BE2C (cell line): ENCODE data around the gene DISC1.

Experiments
- DNase-seq: peaks from one replicate; pipeline ENCODE4 v3.0.0-alpha.2; 2020
- H3K27me3 ChIP-seq: fragments of 250-450 bp; sonication (Bioruptor Pico); 2 replicates; pipeline ENCODE4 v1.5.1; 2020; ENCODE audit warnings: mild to moderate bottlenecking
- H3K36me3 ChIP-seq: fragments of 250-450 bp; sonication (Bioruptor Pico); 2 replicates; pipeline ENCODE4 v1.5.1; 2020; ENCODE audit warnings: mild to moderate bottlenecking
- H3K4me1 ChIP-seq: fragments of 250-450 bp; sonication (Bioruptor Pico); 2 replicates; pipeline ENCODE4 v1.5.1; 2020
- H3K4me3 ChIP-seq: 2 replicates; pipeline ENCODE4 v1.5.1; 2011; ENCODE audit warnings: low read depth, low read length
- H3K9me3 ChIP-seq: fragments of 250-450 bp; sonication (Bioruptor Pico); 2 replicates; pipeline ENCODE4 v1.5.1; 2020
- CTCF ChIP-seq: IDR thresholded peaks from 2 replicates; pipeline ENCODE4 v1.5.1; 2012; ENCODE audit warnings: mild to moderate bottlenecking, low read depth, low read length

The DISC1 gene

GRCh38 chr1:232036181-232036933 is 409.8 kb downstream of the DISC1 start:
- no peak for DNase-seq
- no peaks in the 10 kb centered on the region for H3K27me3 ChIP-seq
- peaks cover 9% of the 10 kb centered on the region for H3K4me1 ChIP-seq
- no peak for TF ChIP-seq CTCF
- no peak overlapping the region for H3K4me3 ChIP-seq
- no peaks in the 10 kb centered on the region for H3K36me3 ChIP-seq
- H3K9me3 ChIP-seq, result no peaks in the 10 kb centered on the region

- DNase-seq, result no peak
- H3K36me3 ChIP-seq, result no peaks in the 10 kb centered on the region
- no peak overlapping the region for H3K4me3 ChIP-seq
- peaks cover 9% of the 10 kb centered on the region for H3K4me1 ChIP-seq
- H3K27me3 ChIP-seq, result no peaks in the 10 kb centered on the region
- H3K9me3 ChIP-seq, result no peaks in the 10 kb centered on the region
- no peak for TF ChIP-seq CTCF
Measured at GRCh38 chr1:232037774-232038388, 411.3 kb downstream of the DISC1 start.

- Histone ChIP-seq H3K36me3 (no peaks in the 10 kb centered on the region), H3K27me3 (no peaks in the 10 kb centered on the region), H3K4me1 (peaks cover 6% of the 10 kb centered on the region), H3K4me3 (no peak overlapping the region), H3K9me3 (no peaks in the 10 kb centered on the region)
- no peak for TF ChIP-seq CTCF
- peak; percentile 60 for DNase-seq
Measured at GRCh38 chr1:232038706-232039677, 412.4 kb downstream of the DISC1 start.

- Histone ChIP-seq H3K9me3 (no peaks in the 10 kb centered on the region), H3K4me3 (no peak overlapping the region), H3K27me3 (no peaks in the 10 kb centered on the region), H3K4me1 (peaks cover 6% of the 10 kb centered on the region), H3K36me3 (no peaks in the 10 kb centered on the region)
- no peak for DNase-seq
- no peak for TF ChIP-seq CTCF
Measured at GRCh38 chr1:232040260-232040659, 413.7 kb downstream of the DISC1 start.

GRCh38 chr1:232044728-232045127 is 418.1 kb downstream of the DISC1 start:
- TF ChIP-seq CTCF, result no peak
- Histone ChIP-seq H3K36me3 (no peaks in the 10 kb centered on the region), H3K4me3 (no peak overlapping the region), H3K4me1 (no peaks in the 10 kb centered on the region), H3K9me3 (no peaks in the 10 kb centered on the region), H3K27me3 (no peaks in the 10 kb centered on the region)
- no peak for DNase-seq
